ENCODE results near the gene CIB4. TPM values are rescaled to one million over a fixed set of nuclear protein-coding genes. Genes with fewer than 3 reads are reported as not detected.

Gene CIB4
- total RNA-seq, 1 experiment from 2014 or later = not detected

DNA sequence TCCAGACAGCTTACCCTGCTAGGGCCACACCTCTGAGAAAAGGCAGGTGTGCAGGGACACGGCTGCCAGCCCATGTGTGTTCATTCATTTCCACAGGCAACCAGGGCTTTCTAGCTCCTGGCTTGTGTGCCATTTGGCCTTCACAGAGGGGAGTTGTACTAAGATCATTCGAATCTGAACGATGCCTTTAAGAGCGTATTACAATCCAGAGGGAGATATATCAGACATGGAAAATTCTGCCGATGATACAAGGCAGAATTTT is 99.0 kb downstream of the CIB4 start:
- H3K4me1 ChIP-seq (ENCODE audit: insufficient read depth, low read length, poor library complexity, severe bottlenecking) = no peaks in the 10 kb centered on the region
- no peaks in the 10 kb centered on the region for H3K9me3 ChIP-seq (ENCODE audit: low read depth, low read length, poor library complexity, severe bottlenecking)
- H3K27ac ChIP-seq (ENCODE audit: low read depth, low read length, poor library complexity, severe bottlenecking) = no peak overlapping the region
- DNase-seq (ENCODE audit: low spot score) = no peak
- intact Hi-C loops (cut with micrococcal nuclease; ENCODE audit: unreplicated experiment) = no loop called here
- TF ChIP-seq, protein P1, sequence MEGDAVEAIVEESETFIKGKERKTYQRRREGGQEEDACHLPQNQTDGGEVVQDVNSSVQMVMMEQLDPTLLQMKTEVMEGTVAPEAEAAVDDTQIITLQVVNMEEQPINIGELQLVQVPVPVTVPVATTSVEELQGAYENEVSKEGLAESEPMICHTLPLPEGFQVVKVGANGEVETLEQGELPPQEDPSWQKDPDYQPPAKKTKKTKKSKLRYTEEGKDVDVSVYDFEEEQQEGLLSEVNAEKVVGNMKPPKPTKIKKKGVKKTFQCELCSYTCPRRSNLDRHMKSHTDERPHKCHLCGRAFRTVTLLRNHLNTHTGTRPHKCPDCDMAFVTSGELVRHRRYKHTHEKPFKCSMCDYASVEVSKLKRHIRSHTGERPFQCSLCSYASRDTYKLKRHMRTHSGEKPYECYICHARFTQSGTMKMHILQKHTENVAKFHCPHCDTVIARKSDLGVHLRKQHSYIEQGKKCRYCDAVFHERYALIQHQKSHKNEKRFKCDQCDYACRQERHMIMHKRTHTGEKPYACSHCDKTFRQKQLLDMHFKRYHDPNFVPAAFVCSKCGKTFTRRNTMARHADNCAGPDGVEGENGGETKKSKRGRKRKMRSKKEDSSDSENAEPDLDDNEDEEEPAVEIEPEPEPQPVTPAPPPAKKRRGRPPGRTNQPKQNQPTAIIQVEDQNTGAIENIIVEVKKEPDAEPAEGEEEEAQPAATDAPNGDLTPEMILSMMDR (conservative IDR thresholded peaks at IDR 0.05; ENCODE audit: low read depth, low read length) = no peak
- no peak for TF ChIP-seq EZH2 (IDR thresholded peaks at IDR 0.05; ENCODE audit: borderline replicate concordance, low read depth, low read length, poor library complexity, severe bottlenecking)
- no peak overlapping the region for H3K4me3 ChIP-seq (ENCODE audit: low read depth, low read length, poor library complexity, severe bottlenecking)
- ChIA-PET CTCF (no interaction called here), POLR2A (ENCODE audit: low non-redundant PET) (interaction anchor here (0.8 kb wide), 1 partner anchor 742 kb away, joined by 3 read pairs; no protein-coding TSS in a partner anchor)
- no peaks in the 10 kb centered on the region for H3K36me3 ChIP-seq (ENCODE audit: insufficient read depth, low read length, poor library complexity, severe bottlenecking)
- no TSS peak for BruUV-seq (replicated peaks)
- no peaks in the 10 kb centered on the region for H3K27me3 ChIP-seq (replicated peaks; ENCODE audit: insufficient read depth, low read depth, low read length, poor library complexity)

DNA sequence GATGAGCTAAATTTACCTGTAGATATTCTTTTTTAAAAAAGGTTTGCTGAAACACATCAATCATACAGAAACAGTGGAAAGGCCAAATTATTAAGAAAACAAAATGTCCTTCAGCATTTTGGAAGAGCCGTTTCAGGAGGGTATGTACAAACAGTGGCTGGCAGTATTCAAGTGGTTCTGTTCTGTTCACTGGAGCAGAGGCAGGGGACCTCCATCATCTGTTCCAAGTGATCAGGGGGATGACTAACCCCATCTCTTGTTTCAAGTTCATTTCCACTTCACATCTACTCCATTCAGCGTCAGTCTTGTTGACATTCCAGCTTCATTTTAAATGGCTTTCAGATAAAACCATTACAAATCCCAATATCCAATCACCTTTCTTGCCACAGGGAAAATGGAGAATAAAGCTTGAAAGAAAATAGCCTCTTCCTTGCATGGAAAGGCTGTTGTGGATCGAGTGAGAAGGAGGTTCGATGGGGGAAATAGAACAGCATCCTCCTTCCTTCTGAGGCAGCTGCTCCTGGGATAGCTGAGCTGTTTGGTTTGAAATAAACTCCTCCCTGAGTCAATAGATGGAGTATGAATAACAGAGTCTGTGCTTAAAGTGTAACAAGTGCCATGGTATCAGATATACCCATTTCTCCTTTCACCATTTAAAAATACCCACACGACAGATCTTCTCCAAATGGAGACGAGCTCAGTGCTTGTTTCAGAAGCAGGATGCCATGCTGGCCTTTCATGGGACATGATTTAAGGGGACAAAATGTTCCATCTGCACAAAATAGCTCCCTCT is 99.6 kb downstream of the CIB4 start:
- intact Hi-C loops (cut with micrococcal nuclease; ENCODE audit: unreplicated experiment) = no loop called here
- no TSS peak for BruUV-seq (replicated peaks)

DNA sequence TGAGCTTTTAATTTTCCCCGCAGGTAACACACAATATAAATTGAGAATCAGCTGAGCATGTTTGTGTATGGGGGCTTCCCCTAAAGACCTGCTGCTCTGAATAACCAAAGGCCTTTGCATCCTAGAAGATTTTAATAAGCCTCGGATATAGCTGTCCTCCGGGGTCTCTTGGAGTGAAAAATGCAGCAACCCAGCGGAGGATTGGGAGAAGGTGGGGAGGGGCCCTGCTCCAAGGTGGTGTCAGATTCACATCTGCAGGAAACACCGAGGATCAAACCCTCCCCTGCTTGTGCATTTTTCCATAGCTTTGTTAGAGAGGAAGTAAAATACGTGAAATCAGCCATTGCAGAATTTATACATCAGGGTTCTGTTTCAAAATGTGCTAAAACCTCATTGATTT is 100.2 kb downstream of the CIB4 start:
- no peaks in the 10 kb centered on the region for H3K27me3 ChIP-seq (replicated peaks; ENCODE audit: insufficient read depth, low read depth, low read length, poor library complexity)
- CTCF ChIA-PET = interaction anchor here (0.6 to 0.7 kb wide), 2 partner anchors 247 to 1835 kb away, joined by 3 read pairs; no protein-coding TSS in a partner anchor
- H3K27ac ChIP-seq (ENCODE audit: low read depth, low read length, poor library complexity, severe bottlenecking) = no peak overlapping the region
- TF ChIP-seq, protein P1 (conservative IDR thresholded peaks at IDR 0.05; ENCODE audit: low read depth, low read length) = no peak
- TF ChIP-seq EZH2 (IDR thresholded peaks at IDR 0.05; ENCODE audit: borderline replicate concordance, low read depth, low read length, poor library complexity, severe bottlenecking) = no peak
- no peak overlapping the region for H3K4me3 ChIP-seq (ENCODE audit: low read depth, low read length, poor library complexity, severe bottlenecking)
- intact Hi-C loops (cut with micrococcal nuclease; ENCODE audit: unreplicated experiment) = no loop called here
- no peak for DNase-seq (ENCODE audit: low spot score)
- BruUV-seq (replicated peaks) = no TSS peak
- POLR2A ChIA-PET (ENCODE audit: low non-redundant PET) = no interaction called here
- no peaks in the 10 kb centered on the region for H3K4me1 ChIP-seq (ENCODE audit: insufficient read depth, low read length, poor library complexity, severe bottlenecking)
- H3K36me3 ChIP-seq (ENCODE audit: insufficient read depth, low read length, poor library complexity, severe bottlenecking) = no peaks in the 10 kb centered on the region
- no peaks in the 10 kb centered on the region for H3K9me3 ChIP-seq (ENCODE audit: low read depth, low read length, poor library complexity, severe bottlenecking)

More for the DNA sequence above, 99.6 kb downstream of the CIB4 start:
- ChIA-PET POLR2A (ENCODE audit: low non-redundant PET) (interaction anchor here (0.8 kb wide), 1 partner anchor 741 kb away, joined by 3 read pairs; no protein-coding TSS in a partner anchor), CTCF (interaction anchor here (0.6 to 0.7 kb wide), 2 partner anchors 246 to 1835 kb away, joined by 3 read pairs; no protein-coding TSS in a partner anchor)
- no peak for DNase-seq (ENCODE audit: low spot score)
- H3K4me1 ChIP-seq (ENCODE audit: insufficient read depth, low read length, poor library complexity, severe bottlenecking) = no peaks in the 10 kb centered on the region
- H3K9me3 ChIP-seq (ENCODE audit: low read depth, low read length, poor library complexity, severe bottlenecking) = no peaks in the 10 kb centered on the region
- TF ChIP-seq, protein P1 (conservative IDR thresholded peaks at IDR 0.05; ENCODE audit: low read depth, low read length) = no peak
- no peak for TF ChIP-seq EZH2 (IDR thresholded peaks at IDR 0.05; ENCODE audit: borderline replicate concordance, low read depth, low read length, poor library complexity, severe bottlenecking)
- H3K36me3 ChIP-seq (ENCODE audit: insufficient read depth, low read length, poor library complexity, severe bottlenecking) = no peaks in the 10 kb centered on the region
- no peaks in the 10 kb centered on the region for H3K27me3 ChIP-seq (replicated peaks; ENCODE audit: insufficient read depth, low read depth, low read length, poor library complexity)
- no peak overlapping the region for H3K27ac ChIP-seq (ENCODE audit: low read depth, low read length, poor library complexity, severe bottlenecking)
- no peak overlapping the region for H3K4me3 ChIP-seq (ENCODE audit: low read depth, low read length, poor library complexity, severe bottlenecking)
